Natural killer cell (primary cell): ENCODE measurements around the gene SLC44A4. TPM values are rescaled to one million over a fixed set of nuclear protein-coding genes. Genes with fewer than 3 reads are reported as not detected.
"Not testable (repeated sequence)": the region's sequence is repeated elsewhere in the genome, so short reads cannot be mapped to it uniquely, and the experiment has no call there.

Source experiments
- ATAC-seq, 3 donors: fragments of 150-1000 bp in 2 of 3; fragments of 200-7000 bp in 1 of 3; cut with Tn5 transposase; 1 replicate in 1 of 3; 2 replicates in 2 of 3; pipeline ENCODE4 v1.10.0; 2021; ENCODE audit warnings: mild to moderate bottlenecking in 2 of 3, moderate library complexity in 2 of 3
- DNase-seq, 2 donors: peaks; one replicate each; pipeline versions ENCODE4 v3.0.0 to v3.0.0-alpha.2; 2013 to 2021; ENCODE audit warnings: mixed read lengths in 1 of 2
- H3K27ac ChIP-seq: one replicate; pipeline ENCODE4 v1.5.1; 2013; ENCODE audit warnings: mild to moderate bottlenecking, low read length
- H3K27me3 ChIP-seq: one replicate; pipeline ENCODE4 v1.6.1; 2013; ENCODE audit warnings: low read length; ENCODE audit not compliant: control insufficient read depth, insufficient read depth
- H3K36me3 ChIP-seq: one replicate; pipeline ENCODE4 v1.6.1; 2013; ENCODE audit warnings: low read length; ENCODE audit not compliant: control insufficient read depth, insufficient read depth
- H3K4me1 ChIP-seq: one replicate; pipeline ENCODE4 v1.6.1; 2013; ENCODE audit warnings: low read length; ENCODE audit not compliant: control insufficient read depth, insufficient read depth
- H3K4me3 ChIP-seq: one replicate; pipeline ENCODE4 v1.5.1; 2013; ENCODE audit warnings: low read length
- H3K9me3 ChIP-seq: one replicate; pipeline ENCODE4 v1.6.1; 2013; ENCODE audit warnings: low read length; ENCODE audit not compliant: control insufficient read depth, insufficient read depth
- H3K27ac Mint-ChIP-seq, 2 donors: one replicate each; pipeline ENCODE4 v1.8.0; 2022; ENCODE audit warnings: mild to moderate bottlenecking in 2 of 2, mixed read lengths in 2 of 2, moderate library complexity in 1 of 2
- H3K27me3 Mint-ChIP-seq, 2 donors: one replicate each; pipeline ENCODE4 v1.8.0; 2022; ENCODE audit warnings: low read depth in 2 of 2, mixed read lengths in 2 of 2
- H3K36me3 Mint-ChIP-seq: one replicate; pipeline ENCODE4 v1.8.0; 2022; ENCODE audit warnings: mixed read lengths
- H3K4me1 Mint-ChIP-seq, 2 donors: one replicate each; pipeline ENCODE4 v1.8.0; 2022; ENCODE audit warnings: mixed read lengths in 2 of 2
- H3K4me3 Mint-ChIP-seq: one replicate; pipeline ENCODE4 v1.8.0; 2022; ENCODE audit warnings: mild to moderate bottlenecking, moderate library complexity, mixed read lengths
- H3K9me3 Mint-ChIP-seq, 2 donors: one replicate each; pipeline ENCODE4 v1.8.0; 2022; ENCODE audit warnings: mixed read lengths in 2 of 2
- CTCF ChIP-seq: fragments of 200-600 bp; IDR thresholded peaks from one replicate; pipeline ENCODE4 v1.8.0; 2022; ENCODE audit warnings: antibody characterized with exemption
- WGBS: methylation state at CpG from one replicate; pipeline ENCODE4 v1.1.7; 2013; ENCODE audit warnings: missing lambda C conversion rate; ENCODE audit not compliant: insufficient coverage; 5-methylcytosine and 5-hydroxymethylcytosine counted together
- intact Hi-C: fragments of 100-400 bp; cut with micrococcal nuclease; formaldehyde crosslinking; loops from one replicate; pipeline ENCODE4 v1.14.2; 2022
- total RNA-seq, 4 donors: library from RNA; stranded (reverse); fragments of 120-200 nt in 1 of 4; gene quantifications; one replicate each; pipeline versions ENCODE4 v1.2.3 to v1.2.4, GENCODE V29; 2013 to 2022

SLC44A4 gene
- total RNA-seq, 3 donors from 2014 or later (not counting 1 experiment from before 2014, with no cell fraction given), result 0.48 TPM; not detected in 2

DNA sequence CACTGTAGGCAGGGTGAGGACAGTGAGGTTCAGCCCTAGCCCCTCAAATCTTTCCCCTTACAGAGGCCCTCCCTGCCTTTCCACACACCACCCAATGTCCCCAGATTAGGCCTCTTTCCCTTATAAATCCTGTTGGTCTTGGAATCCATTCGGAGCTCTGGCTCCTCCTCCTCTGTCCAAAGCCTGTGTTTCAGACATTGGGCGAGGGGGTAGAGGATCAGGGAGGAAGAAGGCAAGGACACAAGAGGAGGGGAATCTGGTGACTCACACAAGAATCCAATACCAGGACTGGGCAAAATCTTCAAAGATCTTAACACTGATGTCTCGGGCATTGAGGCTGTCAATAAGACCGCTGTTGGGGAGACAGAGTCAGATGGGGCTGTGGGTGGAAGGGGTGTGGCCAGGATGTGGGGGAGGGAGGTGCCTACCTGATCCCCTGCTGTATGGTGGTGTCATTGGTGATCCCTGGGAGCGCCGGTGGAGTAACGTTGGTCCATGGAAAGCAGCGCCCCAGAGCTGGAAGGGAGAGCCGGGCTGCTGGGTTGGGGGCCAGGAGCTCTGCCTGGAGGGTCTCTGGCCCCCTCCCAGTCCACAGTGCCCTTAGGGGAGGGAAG lies 7.6 kb downstream of the SLC44A4 start:
- ATAC-seq (no peak), DNase-seq (no peak)
- H3K4me3 ChIP-seq, result no peak overlapping the region
- H3K4me1 ChIP-seq, result no peaks in the 10 kb centered on the region
- no peak overlapping the region for H3K27ac Mint-ChIP-seq
- no peaks in the 10 kb centered on the region for H3K4me1 Mint-ChIP-seq
- intact Hi-C loops, result no loop called here
- no peaks in the 10 kb centered on the region for H3K27me3 Mint-ChIP-seq
- TF ChIP-seq CTCF, result no peak
- no peaks in the 10 kb centered on the region for H3K27me3 ChIP-seq
- H3K9me3 Mint-ChIP-seq, result no peaks in the 10 kb centered on the region
- no peaks in the 10 kb centered on the region for H3K9me3 ChIP-seq
- no peaks in the 10 kb centered on the region for H3K36me3 Mint-ChIP-seq
- H3K36me3 ChIP-seq, result no peaks in the 10 kb centered on the region
- H3K27ac ChIP-seq, result no peak overlapping the region
- 82% methylated on average over 8 of the region's 9 CpGs for WGBS
- no peak overlapping the region for H3K4me3 Mint-ChIP-seq

- H3K4me3 ChIP-seq, result no peak overlapping the region
- Mint-ChIP-seq H3K4me3 (no peak overlapping the region), H3K4me1 (no peaks in the 10 kb centered on the region), H3K36me3 (no peaks in the 10 kb centered on the region), H3K27me3 (no peaks in the 10 kb centered on the region), H3K9me3 (no peaks in the 10 kb centered on the region), H3K27ac (no peak overlapping the region)
- H3K9me3 ChIP-seq, result no peaks in the 10 kb centered on the region
- no peaks in the 10 kb centered on the region for H3K36me3 ChIP-seq
- 89% methylated on average over 16 of the region's 16 CpGs for WGBS
- no peaks in the 10 kb centered on the region for H3K4me1 ChIP-seq
- no peak overlapping the region for H3K27ac ChIP-seq
- no peak for TF ChIP-seq CTCF
- no peaks in the 10 kb centered on the region for H3K27me3 ChIP-seq
- DNase-seq (no peak), ATAC-seq (no peak)
- intact Hi-C loops, result no loop called here
Observed at GRCh38 chr6:31870385-31870921, 8.3 kb downstream of the SLC44A4 start.

- H3K36me3 Mint-ChIP-seq, result no peaks in the 10 kb centered on the region
- Histone ChIP-seq H3K27me3 (no peaks in the 10 kb centered on the region), H3K9me3 (no peaks in the 10 kb centered on the region), H3K4me1 (peaks cover 2% of the 10 kb centered on the region), H3K36me3 (no peaks in the 10 kb centered on the region), H3K27ac (no peak overlapping the region), H3K4me3 (no peak overlapping the region)
- no peak overlapping the region for H3K4me3 Mint-ChIP-seq
- no peak overlapping the region for H3K27ac Mint-ChIP-seq
- DNase-seq (no peak), ATAC-seq (no peak)
- H3K27me3 Mint-ChIP-seq, result no peaks in the 10 kb centered on the region
- WGBS, result 85% methylated on average over 8 of the region's 8 CpGs
- peaks cover 0 to 1% of the 10 kb centered on the region in 2 donors for H3K4me1 Mint-ChIP-seq
- H3K9me3 Mint-ChIP-seq, result no peaks in the 10 kb centered on the region
- no peak for TF ChIP-seq CTCF
- intact Hi-C loops, result no loop called here
Observed at GRCh38 chr6:31869343-31869742, 9.5 kb downstream of the SLC44A4 start.

DNA sequence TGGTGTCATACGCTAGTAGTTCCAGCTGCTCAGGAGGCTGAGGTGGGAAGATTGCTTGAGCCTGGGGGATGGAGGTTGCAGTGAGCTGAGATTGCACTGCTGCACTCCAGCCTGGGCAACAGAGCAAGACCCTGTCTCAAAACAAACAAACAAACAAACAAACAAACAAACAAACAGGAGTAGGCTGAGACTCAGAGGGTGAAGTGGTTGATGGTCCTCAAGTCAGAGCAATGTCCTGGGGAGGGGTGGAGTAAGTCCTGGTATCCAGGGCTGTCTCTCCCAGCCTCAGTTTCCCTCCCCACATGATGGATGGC lies 10.2 kb downstream of the SLC44A4 start:
- H3K4me1 ChIP-seq, H3K36me3 ChIP-seq, H3K9me3 Mint-ChIP-seq, H3K4me3 Mint-ChIP-seq, H3K4me1 Mint-ChIP-seq, H3K27ac Mint-ChIP-seq, H3K27ac ChIP-seq, H3K9me3 ChIP-seq, H3K4me3 ChIP-seq, H3K36me3 Mint-ChIP-seq, intact Hi-C loops, H3K27me3 ChIP-seq, ATAC-seq, DNase-seq, H3K27me3 Mint-ChIP-seq: not testable (repeated sequence)
- WGBS, result 75% methylated on average over 1 of the region's 1 CpG
